Activated B cell treated with CpG ODN at 0.5 μM for 24 hours (primary cell): ENCODE measurements around the gene ELOVL6. TPM values are rescaled to one million over a fixed set of nuclear protein-coding genes. Genes with fewer than 3 reads are reported as not detected.
"Not testable (repeated sequence)": the region's sequence is repeated elsewhere in the genome, so short reads cannot be mapped to it uniquely, and the experiment has no call there.

Experiments used
- ATAC-seq: fragments of 200-7000 bp; cut with Tn5 transposase; one replicate; pipeline ENCODE4 v1.10.0; 2021; ENCODE audit warnings: low read depth, mild to moderate bottlenecking, moderate library complexity
- CTCF ChIA-PET: fragments of 350-600 bp; sonication (Branson Sonifier 250); formaldehyde crosslinking; loops from one replicate; lab custom pipeline; 2021; ENCODE audit warnings: antibody characterized with exemption; lab: Charles Lee
- POLR2A ChIA-PET: fragments of 350-600 bp; sonication (Branson Sonifier 250); formaldehyde crosslinking; loops from one replicate; lab custom pipeline; 2021; ENCODE audit warnings: antibody characterized with exemption; lab: Charles Lee
- DNase-seq: peaks from one replicate; pipeline ENCODE4 v3.0.0; 2022
- H3K27ac Mint-ChIP-seq: one replicate; pipeline ENCODE4 v1.8.0; 2020; ENCODE audit warnings: mixed read lengths
- H3K27me3 Mint-ChIP-seq: one replicate; pipeline ENCODE4 v1.8.0; 2021; ENCODE audit warnings: mixed read lengths
- H3K36me3 Mint-ChIP-seq: one replicate; pipeline ENCODE4 v1.8.0; 2021; ENCODE audit warnings: low read depth, mixed read lengths
- H3K4me1 Mint-ChIP-seq: one replicate; pipeline ENCODE4 v1.8.0; 2021; ENCODE audit warnings: mixed read lengths
- H3K4me3 Mint-ChIP-seq: one replicate; pipeline ENCODE4 v1.8.0; 2020; ENCODE audit warnings: mild to moderate bottlenecking, mixed read lengths
- H3K9me3 Mint-ChIP-seq: one replicate; pipeline ENCODE4 v1.8.0; 2020; ENCODE audit warnings: mixed read lengths
- intact Hi-C: fragments of 100-400 bp; cut with micrococcal nuclease; formaldehyde crosslinking; loops from one replicate; pipeline ENCODE4 v1.15.1; 2024
- total RNA-seq: library from RNA; stranded (reverse); gene quantifications from 2 replicates; pipeline ENCODE4 v1.2.3, GENCODE V29; 2022
- TF ChIP-seq, protein P1 (sequence below): fragments of 200-600 bp; IDR thresholded peaks from one replicate; pipeline ENCODE4 v1.8.0; 2022; ENCODE audit warnings: antibody characterized with exemption, mild to moderate bottlenecking

Gene ELOVL6, protein sequence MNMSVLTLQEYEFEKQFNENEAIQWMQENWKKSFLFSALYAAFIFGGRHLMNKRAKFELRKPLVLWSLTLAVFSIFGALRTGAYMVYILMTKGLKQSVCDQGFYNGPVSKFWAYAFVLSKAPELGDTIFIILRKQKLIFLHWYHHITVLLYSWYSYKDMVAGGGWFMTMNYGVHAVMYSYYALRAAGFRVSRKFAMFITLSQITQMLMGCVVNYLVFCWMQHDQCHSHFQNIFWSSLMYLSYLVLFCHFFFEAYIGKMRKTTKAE
- total RNA-seq = 1.3 and 2.1 TPM in 2 replicates

- peaks cover 24% of the 10 kb centered on the region for H3K4me1 Mint-ChIP-seq
- no peaks in the 10 kb centered on the region for H3K27me3 Mint-ChIP-seq
- H3K9me3 Mint-ChIP-seq = no peaks in the 10 kb centered on the region
- peak within 1 kb of the TSS; percentile 93 for H3K4me3 Mint-ChIP-seq
- ATAC-seq (no peak), DNase-seq (peak; percentile 20)
- CTCF ChIA-PET = interaction anchor here (1.0 kb wide), 1 partner anchor 199 kb away, joined by 3 read pairs; no protein-coding TSS in a partner anchor
- TF ChIP-seq, protein P1, sequence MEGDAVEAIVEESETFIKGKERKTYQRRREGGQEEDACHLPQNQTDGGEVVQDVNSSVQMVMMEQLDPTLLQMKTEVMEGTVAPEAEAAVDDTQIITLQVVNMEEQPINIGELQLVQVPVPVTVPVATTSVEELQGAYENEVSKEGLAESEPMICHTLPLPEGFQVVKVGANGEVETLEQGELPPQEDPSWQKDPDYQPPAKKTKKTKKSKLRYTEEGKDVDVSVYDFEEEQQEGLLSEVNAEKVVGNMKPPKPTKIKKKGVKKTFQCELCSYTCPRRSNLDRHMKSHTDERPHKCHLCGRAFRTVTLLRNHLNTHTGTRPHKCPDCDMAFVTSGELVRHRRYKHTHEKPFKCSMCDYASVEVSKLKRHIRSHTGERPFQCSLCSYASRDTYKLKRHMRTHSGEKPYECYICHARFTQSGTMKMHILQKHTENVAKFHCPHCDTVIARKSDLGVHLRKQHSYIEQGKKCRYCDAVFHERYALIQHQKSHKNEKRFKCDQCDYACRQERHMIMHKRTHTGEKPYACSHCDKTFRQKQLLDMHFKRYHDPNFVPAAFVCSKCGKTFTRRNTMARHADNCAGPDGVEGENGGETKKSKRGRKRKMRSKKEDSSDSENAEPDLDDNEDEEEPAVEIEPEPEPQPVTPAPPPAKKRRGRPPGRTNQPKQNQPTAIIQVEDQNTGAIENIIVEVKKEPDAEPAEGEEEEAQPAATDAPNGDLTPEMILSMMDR = no peak
- POLR2A ChIA-PET = interaction anchor here (0.6 kb wide), 2 partner anchors 43 to 188 kb away, joined by 4 to 8 read pairs; no protein-coding TSS in a partner anchor
- H3K27ac Mint-ChIP-seq = peak within 1 kb of the TSS; percentile 70
- intact Hi-C loops = loop anchor here (1.0 to 10.0 kb wide), 7 partner anchors 8 to 1949 kb away; partner anchors contain the start of genes FAM241A, GAR1, MCUB and PLA2G12A
- H3K36me3 Mint-ChIP-seq = peaks cover 13% of the 10 kb centered on the region
Measured at GRCh38 chr4:110198435-110199416, at the start of gene ELOVL6. Gene ELOVL6, minus strand, starts transcription at chr4:110198615. Its CDS starts 280 bp downstream, at chr4:110198335.

DNA sequence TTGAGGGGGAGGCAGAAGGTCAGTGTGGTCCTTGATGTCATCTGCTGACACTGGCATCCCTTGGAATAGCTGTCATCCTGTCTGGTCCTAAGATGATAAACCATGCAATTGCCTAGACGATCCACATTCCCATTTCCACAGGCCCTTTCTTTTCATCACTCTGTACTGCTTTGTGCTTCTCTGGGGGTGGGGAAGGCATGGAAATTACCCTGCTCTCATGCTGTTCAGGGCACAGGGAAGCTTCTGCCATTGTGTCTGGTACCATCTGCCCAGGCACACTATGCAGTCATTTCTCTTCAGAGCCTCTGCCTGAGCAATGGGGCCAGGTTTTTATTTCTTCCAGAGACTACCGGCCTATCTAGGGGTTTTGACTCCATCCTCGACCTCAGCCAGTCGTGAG lies 49.7 kb upstream of the ELOVL6 start:
- Mint-ChIP-seq H3K27me3 (no peaks in the 10 kb centered on the region), H3K9me3 (no peaks in the 10 kb centered on the region), H3K36me3 (no peaks in the 10 kb centered on the region), H3K4me1 (no peaks in the 10 kb centered on the region), H3K4me3 (no peak overlapping the region), H3K27ac (no peak overlapping the region)
- intact Hi-C loops = no loop called here
- ATAC-seq (no peak), DNase-seq (no peak)
- ChIA-PET CTCF (no interaction called here), POLR2A (no interaction called here)
- TF ChIP-seq, protein P1 = no peak

DNA sequence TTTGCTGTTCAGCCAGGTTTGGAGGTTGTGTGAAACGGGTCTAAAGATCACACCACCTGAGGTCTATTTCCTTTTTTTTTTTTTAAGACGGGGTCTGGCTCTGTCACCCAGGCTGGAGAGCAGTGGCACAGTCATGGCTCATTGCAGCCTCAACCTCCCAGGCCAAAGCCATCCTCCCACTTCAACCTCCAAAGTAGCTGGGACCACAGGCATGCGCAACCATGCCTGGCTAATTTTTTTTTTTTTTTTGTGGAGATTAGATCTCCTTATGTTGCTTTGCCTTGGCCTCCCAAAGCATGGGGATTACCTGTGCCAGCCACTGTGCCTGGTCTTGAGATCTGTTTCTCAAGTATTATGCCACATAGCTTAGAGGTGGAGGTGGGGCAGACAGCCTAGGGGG lies 49.2 kb upstream of the ELOVL6 start:
- TF ChIP-seq, protein P1 = no peak
- ChIA-PET CTCF (no interaction called here), POLR2A (no interaction called here)
- H3K27me3 Mint-ChIP-seq = no peaks in the 10 kb centered on the region
- no peaks in the 10 kb centered on the region for H3K9me3 Mint-ChIP-seq
- H3K36me3 Mint-ChIP-seq = no peaks in the 10 kb centered on the region
- H3K4me3 Mint-ChIP-seq = no peak overlapping the region
- no peak for DNase-seq
- no peak overlapping the region for H3K27ac Mint-ChIP-seq
- intact Hi-C loops = no loop called here
- H3K4me1 Mint-ChIP-seq = no peaks in the 10 kb centered on the region
- no peak for ATAC-seq

- CTCF ChIA-PET = no interaction called here
- Mint-ChIP-seq H3K27me3 (no peaks in the 10 kb centered on the region), H3K9me3 (no peaks in the 10 kb centered on the region), H3K27ac (no peak overlapping the region), H3K4me3 (no peak overlapping the region), H3K4me1 (no peaks in the 10 kb centered on the region), H3K36me3 (no peaks in the 10 kb centered on the region)
- ATAC-seq (no peak), DNase-seq (no peak)
- POLR2A ChIA-PET = no interaction called here
- intact Hi-C loops = no loop called here
- TF ChIP-seq, protein P1 = no peak
Measured at GRCh38 chr4:110245577-110245976, 47.2 kb upstream of the ELOVL6 start.

GRCh38 chr4:110236324-110236723 lies 37.9 kb upstream of the ELOVL6 start:
- H3K4me1 Mint-ChIP-seq = no peaks in the 10 kb centered on the region
- H3K27ac Mint-ChIP-seq = no peak overlapping the region
- ATAC-seq (no peak), DNase-seq (no peak)
- POLR2A ChIA-PET = no interaction called here
- intact Hi-C loops = no loop called here
- peaks cover 11% of the 10 kb centered on the region for H3K27me3 Mint-ChIP-seq
- TF ChIP-seq, protein P1 = no peak
- CTCF ChIA-PET = no interaction called here
- no peaks in the 10 kb centered on the region for H3K9me3 Mint-ChIP-seq
- H3K36me3 Mint-ChIP-seq = no peaks in the 10 kb centered on the region
- no peak overlapping the region for H3K4me3 Mint-ChIP-seq

- DNase-seq, CTCF ChIA-PET, H3K4me3 Mint-ChIP-seq, ATAC-seq, POLR2A ChIA-PET, H3K9me3 Mint-ChIP-seq, H3K27ac Mint-ChIP-seq, intact Hi-C loops, H3K36me3 Mint-ChIP-seq, H3K4me1 Mint-ChIP-seq, H3K27me3 Mint-ChIP-seq: not testable (repeated sequence)
Measured at GRCh38 chr4:110233581-110233980, 35.2 kb upstream of the ELOVL6 start.
